Lung (tissue), 16 donors: ENCODE results near the gene ADH1B. TPM values are rescaled to one million over a fixed set of nuclear protein-coding genes. Genes with fewer than 3 reads are reported as not detected.
A peak's percentile ranks its signal among the peaks of the same experiment; 100 is the strongest.
"Not testable (repeated sequence)": the region's sequence is repeated elsewhere in the genome, so short reads cannot be mapped to it uniquely, and the experiment has no call there.

Source experiments
- ATAC-seq: fragments of 200-7000 bp; cut with Tn5 transposase; one replicate; pipeline ENCODE4 v1.9.1; 2020; ENCODE audit warnings: moderate number of reproducible peaks; ENCODE audit not compliant: insufficient read depth, low FRiP score
- DNase-seq, 3 donors: peaks; one replicate each; pipeline ENCODE4 v3.0.0-alpha.2; 2013 to 2017
- H3K27ac ChIP-seq, 2 donors: one replicate each; pipeline ENCODE4 v1.5.1; 2013; ENCODE audit warnings: mild to moderate bottlenecking in 2 of 2, moderate library complexity in 2 of 2, control low read depth in 1 of 2, inconsistent platforms in 1 of 2, low read depth in 1 of 2, low read length in 1 of 2
- H3K27me3 ChIP-seq, 3 donors: one replicate each; pipeline ENCODE4 v1.5.1; 2013; ENCODE audit warnings: low read length in 2 of 3; ENCODE audit not compliant: control insufficient read depth in 3 of 3, insufficient read depth in 3 of 3
- H3K36me3 ChIP-seq, 4 donors: one replicate each; pipeline ENCODE4 v1.5.1; 2013; ENCODE audit warnings: low read length in 4 of 4, mild to moderate bottlenecking in 1 of 4, moderate library complexity in 1 of 4; ENCODE audit not compliant: control insufficient read depth in 4 of 4, insufficient read depth in 4 of 4
- H3K4me1 ChIP-seq, 5 donors: one replicate each; pipeline ENCODE4 v1.5.1; 2013; ENCODE audit warnings: low read length in 5 of 5, mild to moderate bottlenecking in 2 of 5, moderate library complexity in 1 of 5; ENCODE audit not compliant: control insufficient read depth in 5 of 5, insufficient read depth in 5 of 5
- H3K4me3 ChIP-seq: one replicate; pipeline ENCODE4 v1.5.1; 2013; ENCODE audit warnings: mild to moderate bottlenecking, control low read depth, moderate library complexity
- H3K9ac ChIP-seq, 2 donors: one replicate each; pipeline ENCODE4 v1.5.1; 2013; ENCODE audit warnings: low read length in 2 of 2, control low read depth in 1 of 2; ENCODE audit not compliant: insufficient read depth in 1 of 2
- H3K9me3 ChIP-seq, 4 donors: one replicate each; pipeline ENCODE4 v1.5.1; 2013; ENCODE audit warnings: low read length in 3 of 4, mild to moderate bottlenecking in 1 of 4, moderate library complexity in 1 of 4; ENCODE audit not compliant: control insufficient read depth in 4 of 4, insufficient read depth in 3 of 4
- CTCF ChIP-seq: IDR thresholded peaks from 2 replicates; pipeline ENCODE4 v1.5.1; 2012; ENCODE audit warnings: mild to moderate bottlenecking; ENCODE audit errors: control extremely low read depth, extremely low read depth
- WGBS, 2 donors: extraction: QIAGEN DNeasy Blood & Tissue Kit; methylation state at CpG; one replicate each; pipeline ENCODE4 v1.1.7; 2013; 5-methylcytosine and 5-hydroxymethylcytosine counted together
- long read RNA-seq, 5 donors: transcript quantifications; one replicate each; lab custom pipeline, GENCODE V29; 2026
- polyA plus RNA-seq, 2 donors: library from polyadenylated mRNA; stranded (reverse); fragments of 200-250 nt; gene quantifications; one replicate each; pipeline ENCODE4 v1.2.1, GENCODE V29; 2013
- total RNA-seq, 2 donors: library from RNA; depleted of rRNA in 1 of 2; stranded (reverse); fragments of >200 nt in 1 of 2; gene quantifications; one replicate each; pipeline ENCODE4 v1.2.1, GENCODE V29; 2014 to 2021
- donor health status: control.
- donor health status: control.
- donor health status: Bipolar disorder and iron deficiency.
- donor health status: healthy.
- donor health status: DM: yes; HTN: yes; CAD: no.

Gene ADH1B
- total RNA-seq = 1,000 to 10,000 TPM in 1 of 2 donors, 100 to 1,000 TPM in 1; 364 to 1,115 TPM
- 100 to 1,000 TPM; 106 to 186 TPM for polyA plus RNA-seq
- long read RNA-seq, donor 1, full-length matches to known transcripts = 230 of 359 reads
- long read RNA-seq, donor 1, partial matches to known transcripts = 124 of 359 reads
- long read RNA-seq, donor 1, other reads (novel, unspliced or antisense) = 5 of 359 reads
- long read RNA-seq, donor 2, full-length matches to known transcripts = 50 of 117 reads
- long read RNA-seq, donor 2, partial matches to known transcripts = 67 of 117 reads
- long read RNA-seq, donor 2, other reads (novel, unspliced or antisense) = 0 of 117 reads
- long read RNA-seq, donor 3, full-length matches to known transcripts = 117 of 231 reads
- long read RNA-seq, donor 3, partial matches to known transcripts = 114 of 231 reads
- long read RNA-seq, donor 3, other reads (novel, unspliced or antisense) = 0 of 231 reads
- long read RNA-seq, donor 4, full-length matches to known transcripts = 33 of 77 reads
- long read RNA-seq, donor 4, partial matches to known transcripts = 44 of 77 reads
- long read RNA-seq, donor 4, other reads (novel, unspliced or antisense) = 0 of 77 reads
- long read RNA-seq, donor 5, full-length matches to known transcripts = 195 of 311 reads
- long read RNA-seq, donor 5, partial matches to known transcripts = 116 of 311 reads
- long read RNA-seq, donor 5, other reads (novel, unspliced or antisense) = 0 of 311 reads

- TF ChIP-seq CTCF = no peak
- Histone ChIP-seq H3K4me1 (peaks cover 0 to 58% (median 6%) of the 10 kb centered on the region in 5 donors), H3K27me3 (no peaks in the 10 kb centered on the region), H3K36me3 (peaks cover 0 to 41% (median 15%) of the 10 kb centered on the region in 4 donors), H3K4me3 (no peak within 1 kb of the TSS), H3K9ac (peak within 1 kb of the TSS; percentile 21 to 96), H3K27ac (peak within 1 kb of the TSS in 1 of 2 donors; percentile 26), H3K9me3 (no peaks in the 10 kb centered on the region)
- ATAC-seq (no peak), DNase-seq (peak; percentile 51 to 94 (median 87))
- WGBS, 2 donors = 36 to 53% methylated on average over 8 of the region's 8 CpGs
Measured at GRCh38 chr4:99321241-99322191, at the start of gene ADH1B. ADH1B (minus strand) TSS chr4:99321401; CDS start chr4:99321331, 70 bp downstream.

GRCh38 chr4:99367817-99368216 lies 46.6 kb upstream of the ADH1B start:
- DNase-seq = peak; percentile 18 to 78 (median 37)
- H3K9ac ChIP-seq, H3K4me3 ChIP-seq, H3K4me1 ChIP-seq, H3K9me3 ChIP-seq, H3K27ac ChIP-seq, ATAC-seq, H3K36me3 ChIP-seq, H3K27me3 ChIP-seq: not testable (repeated sequence)
- 60 to 66% methylated on average over 2 of the region's 2 CpGs for WGBS, 2 donors

- no peak for DNase-seq
- Histone ChIP-seq H3K36me3 (no peaks in the 10 kb centered on the region), H3K9me3 (no peaks in the 10 kb centered on the region), H3K9ac (no peak overlapping the region), H3K4me1 (peaks cover 0 to 20% (median 3%) of the 10 kb centered on the region in 5 donors), H3K4me3 (no peak overlapping the region), H3K27ac (no peak overlapping the region), H3K27me3 (no peaks in the 10 kb centered on the region)
- no peak for ATAC-seq
- no peak for TF ChIP-seq CTCF
- WGBS, 2 donors = 37 to 63% methylated on average over 1 of the region's 1 CpG
Measured at GRCh38 chr4:99366491-99366890, 45.3 kb upstream of the ADH1B start.
